GM15510 (cell line): ENCODE data around the gene SEPTIN5.

ENCODE experiments used
- POLR2A ChIP-seq: IDR thresholded peaks from 3 replicates; pipeline ENCODE4 v1.6.1; 2011; ENCODE audit warnings: borderline replicate concordance; ENCODE audit not compliant: insufficient read length; ENCODE audit errors: extremely low read depth

Gene SEPTIN5

GRCh38 chr22:19693981-19694670 lies 20.2 kb upstream of the SEPTIN5 start:
- TF ChIP-seq POLR2A: no peak

GRCh38 chr22:19694696-19695095 lies 19.6 kb upstream of the SEPTIN5 start:
- TF ChIP-seq POLR2A: no peak

- no peak for TF ChIP-seq POLR2A
These were observed 17.6 kb upstream of the SEPTIN5 start for GRCh38 chr22:19696504-19697276.

GRCh38 chr22:19700790-19701419 lies 13.4 kb upstream of the SEPTIN5 start:
- no peak for TF ChIP-seq POLR2A

- TF ChIP-seq POLR2A: no peak
These were observed 12.7 kb upstream of the SEPTIN5 start for GRCh38 chr22:19701420-19702145.

- no peak for TF ChIP-seq POLR2A
These were observed 10.4 kb upstream of the SEPTIN5 start for GRCh38 chr22:19703869-19704268.

GRCh38 chr22:19704355-19705015 lies 9.8 kb upstream of the SEPTIN5 start:
- no peak for TF ChIP-seq POLR2A

GRCh38 chr22:19705181-19705934 lies 8.9 kb upstream of the SEPTIN5 start:
- TF ChIP-seq POLR2A: no peak

- TF ChIP-seq POLR2A: no peak
These were observed 7.6 kb upstream of the SEPTIN5 start for GRCh38 chr22:19706661-19707151.

GRCh38 chr22:19707347-19708290 lies 6.7 kb upstream of the SEPTIN5 start:
- TF ChIP-seq POLR2A: no peak

GRCh38 chr22:19708321-19709011 lies 5.8 kb upstream of the SEPTIN5 start:
- no peak for TF ChIP-seq POLR2A
